Spleen (tissue), 11 donors: ENCODE data around the gene KLHL40. TPM values are rescaled to one million over a fixed set of nuclear protein-coding genes. Genes with fewer than 3 reads are reported as not detected.
"Not testable (repeated sequence)": the region's sequence is repeated elsewhere in the genome, so short reads cannot be mapped to it uniquely, and the experiment has no call there.

ENCODE experiments used
- DNase-seq: peaks from one replicate; pipeline ENCODE4 v3.0.0-alpha.2; 2020
- H3K27ac ChIP-seq, 8 donors: fragments of 200-600 bp; sonication (generic) in 7 of 8; 1 replicate in 4 of 8; 2 replicates in 4 of 8; pipeline versions ENCODE4 v1.5.0 to v1.8.0; 2016 to 2021; ENCODE audit warnings: inconsistent platforms in 4 of 8, mild to moderate bottlenecking in 4 of 8, moderate library complexity in 1 of 8
- H3K27me3 ChIP-seq, 7 donors: fragments of 200-600 bp; sonication (generic) in 6 of 7; replicated peaks in 1 of 7; 1 replicate in 4 of 7; 2 replicates in 3 of 7; pipeline versions ENCODE4 v1.5.0 to v1.8.0; 2016 to 2021; ENCODE audit warnings: inconsistent platforms in 3 of 7, mild to moderate bottlenecking in 1 of 7
- H3K36me3 ChIP-seq, 6 donors: fragments of 200-600 bp; sonication (generic) in 5 of 6; 1 replicate in 4 of 6; 2 replicates in 2 of 6; pipeline versions ENCODE4 v1.5.0 to v1.8.0; 2016 to 2021; ENCODE audit warnings: inconsistent platforms in 2 of 6
- H3K4me1 ChIP-seq, 6 donors: fragments of 200-600 bp; sonication (generic) in 5 of 6; 1 replicate in 3 of 6; 2 replicates in 3 of 6; pipeline versions ENCODE4 v1.5.0 to v1.8.0; 2016 to 2021; ENCODE audit warnings: inconsistent platforms in 3 of 6
- H3K4me3 ChIP-seq, 8 donors: fragments of 200-600 bp; sonication (generic) in 7 of 8; 1 replicate in 4 of 8; 2 replicates in 4 of 8; pipeline versions ENCODE4 v1.5.0 to v1.8.0; 2016 to 2021; ENCODE audit warnings: inconsistent platforms in 4 of 8, mild to moderate bottlenecking in 4 of 8, moderate library complexity in 2 of 8
- H3K9me3 ChIP-seq, 8 donors: fragments of 200-600 bp; sonication (generic) in 7 of 8; 1 replicate in 4 of 8; 2 replicates in 4 of 8; pipeline versions ENCODE4 v1.5.0 to v1.8.0; 2016 to 2021; ENCODE audit warnings: inconsistent platforms in 4 of 8
- POLR2A ChIP-seq, 3 donors: fragments of 450-650 bp; IDR thresholded peaks; one replicate each; pipeline ENCODE4 v1.5.1; 2017; ENCODE audit warnings: antibody characterized with exemption in 3 of 3, mild to moderate bottlenecking in 1 of 3
- POLR2AphosphoS5 ChIP-seq, 3 donors: sonication (generic); formaldehyde crosslinking; IDR thresholded peaks; one replicate each; pipeline ENCODE4 v1.5.1; 2017; ENCODE audit warnings: antibody characterized with exemption in 3 of 3
- WGBS, 5 donors: extraction: QIAGEN DNeasy Blood & Tissue Kit in 3 of 5; methylation state at CpG; one replicate each; pipeline versions ENCODE4 v1.1.5 to v1.1.7; 2013 to 2018; 5-methylcytosine and 5-hydroxymethylcytosine counted together
- intact Hi-C: fragments of 100-400 bp; cut with DNase I; formaldehyde crosslinking; loops from one replicate; pipeline ENCODE4 v1.15.0; 2023; ENCODE audit warnings: low total_unique reads
- polyA plus RNA-seq, 3 donors: library from polyadenylated mRNA; stranded (reverse); fragments of 200-250 nt; gene quantifications; one replicate each; pipeline ENCODE4 v1.2.1, GENCODE V29; 2013
- total RNA-seq, 7 donors: library from RNA; depleted of rRNA in 3 of 7; stranded (reverse); fragments of >200 nt in 3 of 7; fragmentation: NEBNext Ultra II Directional in 4 of 7; extraction: Animal tissue kit (Norgen Biotek cat#: 25700) in 4 of 7; gene quantifications; one replicate each; pipeline versions ENCODE4 v1.1.0 to v1.2.1, GENCODE V29; 2016 to 2021
- TF ChIP-seq, protein P1 (sequence below), 11 experiments: fragments of 200-600 bp in 7 of 11; fragments of 450-650 bp in 4 of 11; sonication (generic) in 4 of 11; IDR thresholded peaks in 8 of 11; conservative IDR thresholded peaks in 3 of 11; 1 replicate in 7 of 11; 2 replicates in 4 of 11; pipeline versions ENCODE4 v1.4.0 to v1.8.0; 2016 to 2021; ENCODE audit warnings: antibody characterized with exemption in 11 of 11, inconsistent platforms in 4 of 11, mild to moderate bottlenecking in 1 of 11
- donor health status: healthy with polysubstance abuse.
- donor health status: DM: no; HTN: no; CAD: no; lungs with moderate emphysema.
- donor health status: DM: no; HTN: no; CAD: no.
- donor health status: Bipolar disorder and iron deficiency.
- donor health status: healthy.
- donor health status: DM: no; HTN: no; CAD: no.
- donor health status: DM: yes; HTN: yes; CAD: no.

The KLHL40 gene
- total and polyA plus RNA-seq, 10 donors = 0.03 to 0.17 TPM; not detected in 8

DNA sequence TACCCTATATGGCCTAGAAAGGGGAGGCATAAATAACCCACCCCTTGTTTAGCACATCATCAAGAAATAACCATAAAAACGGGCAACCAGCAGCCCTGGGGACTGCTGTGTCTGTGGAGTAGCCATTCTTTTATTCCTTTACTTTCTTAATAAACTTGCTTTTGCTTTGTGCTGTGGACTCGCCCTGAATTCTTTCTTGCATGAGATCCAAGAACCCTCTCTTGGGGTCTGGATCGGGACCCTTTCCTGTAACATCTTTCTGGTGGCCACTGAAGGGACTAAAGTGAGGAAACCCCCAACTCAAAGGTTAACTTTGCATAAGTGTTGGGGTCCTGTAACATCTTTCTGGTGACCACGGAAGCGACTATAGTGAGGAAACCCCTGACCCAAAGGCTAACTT, 33.0 kb downstream of the KLHL40 start:
- no peak overlapping the region for H3K27ac ChIP-seq
- DNase-seq = no peak
- H3K4me3 ChIP-seq = no peak overlapping the region
- intact Hi-C loops = no loop called here
- H3K9me3 ChIP-seq = no peaks in the 10 kb centered on the region
- 79 to 88% (median 80%) methylated on average over 5 of the region's 5 CpGs for WGBS, 5 donors
- H3K27me3 ChIP-seq = no peaks in the 10 kb centered on the region
- TF ChIP-seq POLR2AphosphoS5 (IDR thresholded peaks at IDR 0.05) = no peak
- no peak for TF ChIP-seq POLR2A (IDR thresholded peaks at IDR 0.05)
- TF ChIP-seq, protein P1, sequence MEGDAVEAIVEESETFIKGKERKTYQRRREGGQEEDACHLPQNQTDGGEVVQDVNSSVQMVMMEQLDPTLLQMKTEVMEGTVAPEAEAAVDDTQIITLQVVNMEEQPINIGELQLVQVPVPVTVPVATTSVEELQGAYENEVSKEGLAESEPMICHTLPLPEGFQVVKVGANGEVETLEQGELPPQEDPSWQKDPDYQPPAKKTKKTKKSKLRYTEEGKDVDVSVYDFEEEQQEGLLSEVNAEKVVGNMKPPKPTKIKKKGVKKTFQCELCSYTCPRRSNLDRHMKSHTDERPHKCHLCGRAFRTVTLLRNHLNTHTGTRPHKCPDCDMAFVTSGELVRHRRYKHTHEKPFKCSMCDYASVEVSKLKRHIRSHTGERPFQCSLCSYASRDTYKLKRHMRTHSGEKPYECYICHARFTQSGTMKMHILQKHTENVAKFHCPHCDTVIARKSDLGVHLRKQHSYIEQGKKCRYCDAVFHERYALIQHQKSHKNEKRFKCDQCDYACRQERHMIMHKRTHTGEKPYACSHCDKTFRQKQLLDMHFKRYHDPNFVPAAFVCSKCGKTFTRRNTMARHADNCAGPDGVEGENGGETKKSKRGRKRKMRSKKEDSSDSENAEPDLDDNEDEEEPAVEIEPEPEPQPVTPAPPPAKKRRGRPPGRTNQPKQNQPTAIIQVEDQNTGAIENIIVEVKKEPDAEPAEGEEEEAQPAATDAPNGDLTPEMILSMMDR (IDR thresholded peaks at IDR 0.05 in 8 of 11, conservative IDR thresholded peaks at IDR 0.05 in 3 of 11) = no peak
- no peaks in the 10 kb centered on the region for H3K4me1 ChIP-seq
- no peaks in the 10 kb centered on the region for H3K36me3 ChIP-seq

DNA sequence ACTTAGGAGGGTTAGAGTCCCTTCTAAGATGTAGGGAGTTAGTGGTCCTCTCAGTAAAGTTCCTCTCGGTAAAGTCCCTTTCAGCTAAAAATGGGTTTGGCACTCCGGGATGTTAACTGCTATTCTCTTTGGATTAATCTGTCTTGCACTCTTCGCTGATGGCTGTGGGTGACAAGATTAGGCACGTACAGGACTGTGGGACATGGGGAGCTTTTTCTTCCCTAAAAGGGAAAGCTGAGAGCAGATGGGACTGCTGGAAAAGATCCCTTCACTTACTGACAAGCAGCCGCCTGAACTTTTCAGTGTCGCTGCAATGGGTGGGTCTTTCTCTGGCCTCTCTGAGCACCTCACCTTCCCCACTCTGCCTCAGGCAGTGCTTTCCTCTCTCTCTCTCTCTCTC, 33.7 kb downstream of the KLHL40 start:
- Histone ChIP-seq H3K27ac (no peak overlapping the region), H3K36me3 (no peaks in the 10 kb centered on the region), H3K4me3 (no peak overlapping the region), H3K4me1 (no peaks in the 10 kb centered on the region), H3K9me3 (no peaks in the 10 kb centered on the region), H3K27me3 (no peaks in the 10 kb centered on the region)
- intact Hi-C loops = no loop called here
- no peak for DNase-seq
- no peak for TF ChIP-seq POLR2A (IDR thresholded peaks at IDR 0.05)
- TF ChIP-seq POLR2AphosphoS5 (IDR thresholded peaks at IDR 0.05) = no peak
- TF ChIP-seq, protein P1 (IDR thresholded peaks at IDR 0.05 in 8 of 11, conservative IDR thresholded peaks at IDR 0.05 in 3 of 11) = no peak
- WGBS, 5 donors = 77 to 84% (median 81%) methylated on average over 6 of the region's 6 CpGs

DNA sequence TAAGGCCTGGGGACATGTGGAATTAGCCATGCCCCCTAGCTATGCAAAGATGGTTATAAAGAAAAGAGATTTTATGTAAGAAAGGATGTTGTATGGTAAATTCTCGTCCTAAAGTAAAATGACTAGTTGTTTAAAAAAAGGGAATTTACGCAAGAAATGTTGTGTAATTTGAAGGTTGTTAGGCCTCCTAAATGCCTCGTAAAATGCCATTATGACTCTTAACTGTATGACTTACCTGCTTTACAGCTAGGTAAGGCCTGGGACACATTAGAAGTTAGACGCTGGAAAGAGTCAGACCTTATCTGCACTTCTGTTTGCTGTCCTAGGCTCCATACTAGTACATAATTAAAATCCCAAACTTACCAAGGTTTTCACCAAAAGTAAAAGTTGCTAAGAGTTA, 34.8 kb downstream of the KLHL40 start:
- WGBS, 5 donors = 61 to 88% (median 72%) methylated on average over 4 of the region's 4 CpGs
- DNase-seq = no peak
- no peaks in the 10 kb centered on the region for H3K36me3 ChIP-seq
- no peak overlapping the region for H3K4me3 ChIP-seq
- no peaks in the 10 kb centered on the region for H3K4me1 ChIP-seq
- no peak overlapping the region for H3K27ac ChIP-seq
- H3K27me3 ChIP-seq = no peaks in the 10 kb centered on the region
- no peaks in the 10 kb centered on the region for H3K9me3 ChIP-seq
- TF ChIP-seq POLR2A (IDR thresholded peaks at IDR 0.05) = no peak
- no peak for TF ChIP-seq POLR2AphosphoS5 (IDR thresholded peaks at IDR 0.05)
- TF ChIP-seq, protein P1 (IDR thresholded peaks at IDR 0.05 in 8 of 11, conservative IDR thresholded peaks at IDR 0.05 in 3 of 11) = no peak
- intact Hi-C loops = no loop called here

DNA sequence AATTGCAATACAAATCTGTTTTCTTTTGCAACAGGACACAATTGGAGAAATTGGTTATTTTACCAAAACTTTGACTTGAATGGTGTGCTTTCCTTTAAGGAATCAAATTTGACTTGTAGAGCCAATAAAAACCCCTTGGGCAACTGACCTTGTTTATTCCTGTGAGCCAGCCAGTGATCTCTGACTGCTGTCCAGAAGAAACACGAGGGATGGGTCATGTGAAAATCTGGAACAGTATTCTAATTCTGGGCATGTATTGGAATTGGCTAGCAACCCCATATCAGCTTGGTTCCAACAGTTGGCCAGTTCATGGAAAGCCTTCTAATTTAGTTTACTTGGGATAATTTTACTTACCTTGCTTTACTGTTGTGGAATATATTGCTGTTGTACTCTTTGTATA, 36.4 kb downstream of the KLHL40 start:
- Histone ChIP-seq H3K36me3 (no peaks in the 10 kb centered on the region), H3K27me3 (no peaks in the 10 kb centered on the region), H3K27ac (no peak overlapping the region), H3K9me3 (no peaks in the 10 kb centered on the region), H3K4me3 (no peak overlapping the region), H3K4me1 (no peaks in the 10 kb centered on the region)
- intact Hi-C loops = no loop called here
- no peak for DNase-seq
- WGBS, 5 donors = 64 to 70% (median 69%) methylated on average over 1 of the region's 1 CpG
- TF ChIP-seq POLR2A (IDR thresholded peaks at IDR 0.05) (no peak), POLR2AphosphoS5 (IDR thresholded peaks at IDR 0.05) (no peak)
- TF ChIP-seq, protein P1 (IDR thresholded peaks at IDR 0.05 in 8 of 11, conservative IDR thresholded peaks at IDR 0.05 in 3 of 11) = no peak

DNA sequence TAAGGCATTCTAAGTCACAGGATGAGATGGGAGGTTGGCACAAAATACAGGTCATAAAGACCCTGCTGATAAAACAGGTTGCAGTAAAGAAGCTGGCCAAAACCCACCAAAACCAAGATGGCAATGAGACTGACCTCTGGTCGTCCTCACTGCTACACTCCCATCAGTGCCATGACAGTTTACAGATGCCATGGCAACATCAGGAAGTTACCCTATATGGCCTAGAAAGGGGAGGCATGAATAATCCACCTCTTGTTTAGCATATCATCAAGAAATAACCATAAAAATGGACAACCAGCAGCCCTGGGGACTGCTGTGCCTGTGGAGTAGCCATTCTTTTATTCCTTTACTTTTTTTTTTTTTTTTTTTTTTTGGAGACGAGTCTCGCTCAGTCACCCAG, 37.1 kb downstream of the KLHL40 start:
- H3K27ac ChIP-seq, H3K36me3 ChIP-seq, H3K27me3 ChIP-seq, DNase-seq, H3K4me1 ChIP-seq, intact Hi-C loops, H3K9me3 ChIP-seq, H3K4me3 ChIP-seq: not testable (repeated sequence)
- WGBS, 5 donors = 79 to 95% (median 88%) methylated on average over 3 of the region's 3 CpGs
